Superior temporal gyrus (tissue), 1 donor: ENCODE data around the gene SETD1B.
"Not testable (repeated sequence)": the region's sequence is repeated elsewhere in the genome, so short reads cannot be mapped to it uniquely, and the experiment has no call there.

Experiments used
- DNase-seq: peaks from one replicate; pipeline ENCODE4 v3.0.0-alpha.2; 2016; ENCODE audit errors: extremely low spot score

The SETD1B gene

DNA sequence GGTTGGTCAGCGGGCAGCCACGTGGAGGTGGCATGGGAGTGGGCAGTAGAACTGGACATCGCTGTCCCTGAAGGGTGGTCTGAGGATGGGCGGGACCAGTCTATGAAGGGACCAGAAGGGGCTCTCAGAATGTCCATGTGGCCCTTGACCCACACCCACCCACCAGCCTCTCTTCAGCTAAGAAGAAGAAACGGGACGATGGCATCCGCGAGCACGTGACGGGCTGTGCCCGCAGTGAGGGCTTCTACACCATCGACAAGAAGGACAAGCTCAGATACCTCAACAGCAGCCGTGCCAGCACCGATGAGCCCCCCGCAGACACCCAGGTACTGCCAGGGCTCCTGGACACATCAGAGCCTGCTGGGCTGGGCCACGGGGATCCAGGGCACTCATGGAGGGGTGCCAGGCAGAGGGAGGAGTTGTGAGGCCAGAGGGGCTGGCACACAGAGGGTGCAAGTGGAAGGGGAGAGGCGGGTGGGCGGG is 21.3 kb downstream of the SETD1B start:
- DNase-seq, result no peak

GRCh38 chr12:121826318-121827150 is 22.7 kb downstream of the SETD1B start:
- DNase-seq, result no peak

DNA sequence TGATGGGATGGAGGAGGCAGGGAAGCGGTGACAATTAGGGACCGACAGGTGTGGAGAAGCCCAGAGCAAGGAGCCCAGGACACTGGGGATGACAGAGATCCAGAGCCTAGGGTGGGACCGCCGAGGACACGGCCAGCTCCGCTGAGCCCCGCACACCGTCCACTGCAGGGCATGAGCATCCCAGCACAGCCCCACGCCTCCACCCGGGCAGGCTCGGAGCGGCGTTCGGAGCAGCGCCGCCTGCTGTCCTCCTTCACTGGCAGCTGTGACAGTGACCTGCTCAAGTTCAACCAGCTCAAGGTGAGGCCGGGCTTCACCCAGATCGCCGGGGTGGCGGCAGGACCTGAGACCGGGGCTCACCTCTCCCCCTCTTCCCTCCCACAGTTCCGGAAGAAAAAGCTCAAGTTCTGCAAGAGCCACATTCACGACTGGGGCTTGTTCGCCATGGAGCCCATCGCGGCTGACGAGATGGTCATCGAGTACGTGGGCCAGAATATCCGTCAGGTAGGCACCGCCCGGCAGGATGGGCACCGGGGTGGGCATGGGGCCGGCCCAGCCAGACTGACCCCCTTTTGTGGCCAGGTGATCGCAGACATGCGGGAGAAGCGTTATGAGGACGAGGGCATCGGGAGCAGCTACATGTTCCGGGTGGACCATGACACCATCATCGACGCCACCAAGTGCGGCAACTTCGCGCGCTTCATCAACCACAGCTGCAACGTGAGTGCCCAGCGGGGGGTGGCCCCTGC is 23.7 kb downstream of the SETD1B start:
- DNase-seq, result no peak

GRCh38 chr12:121828306-121828705 is 24.5 kb downstream of the SETD1B start:
- DNase-seq, result no peak

DNA sequence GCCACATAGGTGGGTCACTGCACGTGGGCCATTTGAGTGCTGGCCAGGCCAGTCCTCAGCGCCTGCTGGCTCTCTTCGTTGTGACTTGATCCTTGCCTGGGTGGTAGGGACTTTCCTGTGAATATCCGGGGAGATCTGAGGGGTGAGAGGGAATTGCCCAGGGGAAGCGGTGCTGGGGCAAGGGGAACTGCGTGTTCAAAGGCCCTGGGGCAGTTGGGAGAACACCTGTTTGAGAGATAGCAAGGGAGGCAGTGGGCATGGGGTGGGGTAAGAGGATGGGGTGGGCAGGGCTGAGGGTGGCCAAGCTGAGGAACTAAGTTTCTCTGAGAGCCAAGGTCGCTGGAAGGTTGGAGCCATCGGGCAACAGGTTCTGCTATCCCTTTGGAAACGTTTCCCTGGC is 25.0 kb downstream of the SETD1B start:
- no peak for DNase-seq

- no peak for DNase-seq
Measured at GRCh38 chr12:121829250-121829918, 25.6 kb downstream of the SETD1B start.

GRCh38 chr12:121830134-121830533 is 26.3 kb downstream of the SETD1B start:
- no peak for DNase-seq

- no peak for DNase-seq
Measured at GRCh38 chr12:121830588-121831265, 26.9 kb downstream of the SETD1B start.

- no peak for DNase-seq
Measured at GRCh38 chr12:121831571-121832245, 27.9 kb downstream of the SETD1B start.

DNA sequence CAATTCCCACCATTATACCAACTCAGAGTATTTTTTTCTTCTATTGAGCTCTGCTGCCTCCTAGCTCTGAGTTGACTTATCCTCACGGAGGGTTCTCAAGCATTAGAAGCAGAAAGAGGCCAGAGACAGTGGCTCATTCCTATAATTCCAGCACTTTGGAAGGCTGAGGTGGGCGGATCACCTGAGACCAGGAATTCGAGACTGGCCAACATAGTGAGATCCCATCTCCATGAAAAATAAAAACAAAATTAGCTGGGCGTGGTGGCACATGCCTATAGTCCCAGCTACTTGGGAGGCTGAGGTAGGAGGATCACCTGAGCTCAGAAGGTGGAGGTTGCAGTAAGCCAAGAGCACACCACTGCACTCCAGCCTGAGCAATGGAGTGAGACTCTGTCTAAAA is 33.9 kb downstream of the SETD1B start:
- DNase-seq, result no peak

GRCh38 chr12:121838126-121838525 is 34.3 kb downstream of the SETD1B start:
- no peak for DNase-seq

DNA sequence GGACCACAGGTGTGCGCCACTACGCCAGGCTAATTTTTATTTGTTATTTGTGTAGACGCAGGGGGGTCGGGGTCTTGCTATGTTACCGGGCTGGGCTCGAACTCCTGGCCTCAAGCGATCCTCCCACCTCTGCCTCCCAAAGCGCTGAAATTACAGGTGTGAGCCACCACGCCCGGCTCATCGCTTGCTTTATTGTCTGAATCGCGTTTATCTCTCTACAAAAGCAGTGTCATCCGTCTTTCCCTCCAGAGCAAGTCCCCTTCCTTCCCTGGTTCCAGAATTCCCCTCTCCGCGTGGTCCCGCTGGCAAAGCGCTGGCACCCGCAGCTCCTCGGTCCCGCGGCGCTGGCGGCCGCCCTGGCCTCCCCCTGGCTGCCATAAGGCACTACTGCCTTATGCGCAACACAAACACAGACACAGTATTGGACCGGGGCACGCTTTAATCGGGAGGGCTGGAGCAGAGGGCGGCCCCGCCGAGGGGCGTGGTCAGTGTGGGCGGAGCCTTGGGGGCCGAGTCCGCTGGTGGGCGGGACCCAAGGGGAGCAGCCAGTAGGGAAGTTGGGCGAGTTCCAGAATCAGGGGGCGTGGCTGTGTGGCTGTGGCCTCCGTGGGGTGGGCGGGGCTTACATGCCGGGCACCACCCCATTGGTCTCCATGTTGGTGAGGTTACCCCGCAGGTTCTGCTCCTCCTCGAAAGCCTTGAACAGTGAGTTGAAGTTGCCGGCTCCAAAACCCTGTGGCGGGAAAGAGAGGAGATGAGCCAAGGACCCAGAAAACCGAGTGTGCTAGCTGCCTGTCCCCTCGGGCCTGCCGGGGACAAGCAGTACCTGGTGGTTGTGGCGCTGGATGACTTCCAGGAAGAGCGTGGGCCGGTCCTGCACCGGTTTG is 35.5 kb downstream of the SETD1B start:
- DNase-seq, result peak; percentile 90

- DNase-seq, result no peak
Measured at GRCh38 chr12:121839993-121840761, 36.4 kb downstream of the SETD1B start.

GRCh38 chr12:121843236-121843982 is 39.6 kb downstream of the SETD1B start:
- DNase-seq, result no peak

- no peak for DNase-seq
Measured at GRCh38 chr12:121845701-121846100, 41.9 kb downstream of the SETD1B start.

DNA sequence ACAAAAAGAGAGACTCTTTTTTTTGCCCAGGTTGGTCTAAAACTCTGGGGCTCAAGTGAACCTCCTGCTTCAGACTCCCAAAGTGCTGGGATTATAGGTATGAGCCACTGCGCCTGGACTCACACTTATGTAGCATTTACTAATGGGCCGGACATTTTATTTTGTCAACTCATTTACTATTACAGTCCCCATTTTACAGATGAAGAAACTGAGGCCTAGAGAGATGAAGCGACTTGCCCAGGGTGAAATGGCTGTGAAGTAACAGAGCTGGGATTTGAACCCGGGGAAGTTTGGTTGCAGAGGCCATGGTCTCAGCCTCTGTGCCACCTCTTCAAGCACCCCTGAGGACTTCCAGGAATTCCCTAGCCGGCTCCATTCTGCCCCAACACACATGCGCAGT is 45.4 kb downstream of the SETD1B start:
- no peak for DNase-seq

DNA sequence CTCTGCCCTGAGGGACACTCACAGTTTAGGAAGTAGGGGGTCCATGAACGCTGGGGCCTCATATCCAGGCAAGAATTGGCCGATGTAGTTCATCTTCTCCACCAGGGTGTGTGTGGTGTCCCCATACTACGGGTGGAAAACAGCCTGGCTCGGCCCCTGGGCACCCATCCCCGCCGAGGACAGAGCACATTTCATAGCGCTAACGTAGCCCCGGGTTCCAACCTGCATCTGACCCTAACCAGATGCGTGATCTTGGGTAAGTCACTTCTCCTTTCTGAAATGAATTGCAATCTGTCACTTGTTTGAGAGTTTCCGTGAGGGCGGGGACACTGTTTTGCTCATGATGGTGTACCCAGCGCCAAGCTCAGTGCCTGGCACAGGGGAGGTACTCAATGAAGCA is 45.9 kb downstream of the SETD1B start:
- DNase-seq, result no peak

GRCh38 chr12:121852392-121852791 is 48.6 kb downstream of the SETD1B start:
- DNase-seq, result not testable (repeated sequence)
